ENCODE data around the gene XPO5.

DNA sequence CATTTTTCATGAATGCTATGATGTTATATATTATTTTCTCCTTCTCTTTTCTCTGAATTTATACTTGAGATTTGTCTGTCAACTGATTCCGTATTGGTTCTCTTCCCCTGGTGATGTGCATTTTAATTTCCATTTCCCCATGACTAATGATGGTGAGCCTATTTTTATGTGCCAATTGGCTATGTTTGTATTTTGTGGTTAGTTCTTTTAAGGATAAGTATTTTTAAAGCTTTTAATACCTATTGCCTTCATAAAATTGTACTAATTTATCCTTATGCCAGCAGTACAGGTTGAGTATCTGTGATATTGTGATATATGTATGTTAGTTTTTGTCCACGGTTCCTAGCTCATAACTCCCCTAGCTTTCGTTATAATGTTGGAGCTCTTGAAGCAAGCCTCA, 2.9 kb upstream of the XPO5 start:
- TF ChIP-seq, protein P1, sequence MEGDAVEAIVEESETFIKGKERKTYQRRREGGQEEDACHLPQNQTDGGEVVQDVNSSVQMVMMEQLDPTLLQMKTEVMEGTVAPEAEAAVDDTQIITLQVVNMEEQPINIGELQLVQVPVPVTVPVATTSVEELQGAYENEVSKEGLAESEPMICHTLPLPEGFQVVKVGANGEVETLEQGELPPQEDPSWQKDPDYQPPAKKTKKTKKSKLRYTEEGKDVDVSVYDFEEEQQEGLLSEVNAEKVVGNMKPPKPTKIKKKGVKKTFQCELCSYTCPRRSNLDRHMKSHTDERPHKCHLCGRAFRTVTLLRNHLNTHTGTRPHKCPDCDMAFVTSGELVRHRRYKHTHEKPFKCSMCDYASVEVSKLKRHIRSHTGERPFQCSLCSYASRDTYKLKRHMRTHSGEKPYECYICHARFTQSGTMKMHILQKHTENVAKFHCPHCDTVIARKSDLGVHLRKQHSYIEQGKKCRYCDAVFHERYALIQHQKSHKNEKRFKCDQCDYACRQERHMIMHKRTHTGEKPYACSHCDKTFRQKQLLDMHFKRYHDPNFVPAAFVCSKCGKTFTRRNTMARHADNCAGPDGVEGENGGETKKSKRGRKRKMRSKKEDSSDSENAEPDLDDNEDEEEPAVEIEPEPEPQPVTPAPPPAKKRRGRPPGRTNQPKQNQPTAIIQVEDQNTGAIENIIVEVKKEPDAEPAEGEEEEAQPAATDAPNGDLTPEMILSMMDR (IDR thresholded peaks at IDR 0.05), result no peak
- no peak for TF ChIP-seq POLR2A (IDR thresholded peaks at IDR 0.05)
